HFF-Myc (cell line): ENCODE measurements around the gene UBAC2.

ENCODE experiments used
- DNase-seq: peaks from one replicate; pipeline ENCODE4 v3.0.0-alpha.2; 2011; ENCODE audit warnings: low read depth; ENCODE audit errors: extremely low read depth
- H3K4me3 ChIP-seq: replicated peaks from 2 replicates; pipeline ENCODE4 v1.5.1; 2011; ENCODE audit warnings: low read depth, mild to moderate bottlenecking, control low read depth, low read length
- TF ChIP-seq, protein P1 (sequence below): IDR thresholded peaks from 2 replicates; pipeline ENCODE4 v1.5.1; 2012; ENCODE audit warnings: mild to moderate bottlenecking, low read depth, low read length, control low read depth; ENCODE audit errors: missing control alignments

Gene UBAC2

DNA sequence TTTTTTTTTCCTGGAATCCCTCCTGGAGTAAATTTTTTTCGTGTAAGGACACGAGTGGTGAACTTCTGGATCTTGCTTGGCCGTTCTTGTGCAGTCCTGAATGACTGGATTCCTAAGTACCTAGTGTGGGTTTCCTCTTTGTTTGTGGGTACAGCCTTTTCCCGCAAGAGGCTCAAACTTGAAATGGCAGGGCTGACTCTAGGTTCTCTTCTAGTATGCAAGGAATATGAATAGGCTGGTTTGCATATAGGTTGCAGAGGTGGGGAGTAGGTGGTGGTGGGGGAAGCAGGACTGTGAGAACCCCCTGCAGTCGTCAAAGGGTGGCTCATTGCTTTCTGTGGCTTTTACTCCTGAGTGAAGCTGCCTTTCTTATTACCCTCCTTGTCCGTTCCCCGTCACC lies 13.6 kb downstream of the UBAC2 start:
- TF ChIP-seq, protein P1, sequence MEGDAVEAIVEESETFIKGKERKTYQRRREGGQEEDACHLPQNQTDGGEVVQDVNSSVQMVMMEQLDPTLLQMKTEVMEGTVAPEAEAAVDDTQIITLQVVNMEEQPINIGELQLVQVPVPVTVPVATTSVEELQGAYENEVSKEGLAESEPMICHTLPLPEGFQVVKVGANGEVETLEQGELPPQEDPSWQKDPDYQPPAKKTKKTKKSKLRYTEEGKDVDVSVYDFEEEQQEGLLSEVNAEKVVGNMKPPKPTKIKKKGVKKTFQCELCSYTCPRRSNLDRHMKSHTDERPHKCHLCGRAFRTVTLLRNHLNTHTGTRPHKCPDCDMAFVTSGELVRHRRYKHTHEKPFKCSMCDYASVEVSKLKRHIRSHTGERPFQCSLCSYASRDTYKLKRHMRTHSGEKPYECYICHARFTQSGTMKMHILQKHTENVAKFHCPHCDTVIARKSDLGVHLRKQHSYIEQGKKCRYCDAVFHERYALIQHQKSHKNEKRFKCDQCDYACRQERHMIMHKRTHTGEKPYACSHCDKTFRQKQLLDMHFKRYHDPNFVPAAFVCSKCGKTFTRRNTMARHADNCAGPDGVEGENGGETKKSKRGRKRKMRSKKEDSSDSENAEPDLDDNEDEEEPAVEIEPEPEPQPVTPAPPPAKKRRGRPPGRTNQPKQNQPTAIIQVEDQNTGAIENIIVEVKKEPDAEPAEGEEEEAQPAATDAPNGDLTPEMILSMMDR: no peak
- no peak for DNase-seq
- no peak overlapping the region for H3K4me3 ChIP-seq

DNA sequence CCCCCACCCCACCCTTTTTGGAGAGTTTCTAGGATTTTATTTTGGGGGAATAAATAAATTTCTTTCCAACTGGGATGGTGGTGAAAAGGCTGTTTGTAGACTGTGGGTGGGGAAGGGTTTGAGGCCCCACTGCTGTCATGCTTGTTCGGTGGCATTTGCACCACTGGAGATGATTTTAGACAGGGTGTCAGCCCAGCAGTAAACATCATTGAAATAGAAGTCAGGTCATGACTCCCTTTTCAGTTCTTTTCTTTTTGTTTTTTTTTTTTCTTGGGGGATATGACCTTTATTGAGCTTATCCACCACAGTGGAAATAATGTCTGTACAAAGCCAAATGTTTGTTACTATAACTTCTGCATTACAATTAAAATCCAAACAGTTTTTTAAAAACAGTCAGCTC lies 14.1 kb downstream of the UBAC2 start:
- no peak for DNase-seq
- TF ChIP-seq, protein P1: no peak
- no peak overlapping the region for H3K4me3 ChIP-seq

GRCh38 chr13:99215184-99215830 lies 14.7 kb downstream of the UBAC2 start:
- DNase-seq: no peak
- TF ChIP-seq, protein P1: no peak
- H3K4me3 ChIP-seq: no peak overlapping the region

- no peak overlapping the region for H3K4me3 ChIP-seq
- TF ChIP-seq, protein P1: no peak
Observed at GRCh38 chr13:99217461-99218110, 16.9 kb downstream of the UBAC2 start.

DNA sequence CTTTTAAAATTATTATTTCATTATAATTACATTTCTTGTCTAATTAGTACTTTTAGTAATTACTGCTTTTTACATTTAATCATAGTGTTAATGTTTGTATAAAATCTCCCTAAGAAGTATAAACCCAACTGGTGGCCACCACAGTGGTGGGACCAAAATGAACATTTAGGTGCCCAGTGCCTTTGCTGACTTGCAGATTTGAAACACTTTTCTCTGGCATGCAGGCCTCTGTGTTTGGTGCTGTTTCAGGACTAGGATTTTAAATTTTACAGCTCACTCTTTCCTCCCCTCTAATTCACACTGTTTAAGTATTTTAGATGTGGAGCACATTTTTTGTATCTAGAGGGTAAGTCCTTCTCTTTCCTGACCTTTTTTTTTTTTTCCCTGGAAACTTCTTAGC lies 17.5 kb downstream of the UBAC2 start:
- no peak overlapping the region for H3K4me3 ChIP-seq
- no peak for DNase-seq
- TF ChIP-seq, protein P1: no peak

More at GRCh38 chr13:99217461-99218110, 16.9 kb downstream of the UBAC2 start:
- DNase-seq: no peak

GRCh38 chr13:99218545-99218944 lies 17.9 kb downstream of the UBAC2 start:
- no peak for DNase-seq

More at GRCh38 chr13:99218545-99218944, 17.9 kb downstream of the UBAC2 start:
- no peak overlapping the region for H3K4me3 ChIP-seq
- TF ChIP-seq, protein P1: no peak
